ENCODE results near the gene SLC27A6. TPM values are rescaled to one million over a fixed set of nuclear protein-coding genes. Genes with fewer than 3 reads are reported as not detected.
"Not testable (repeated sequence)": the region's sequence is repeated elsewhere in the genome, so short reads cannot be mapped to it uniquely, and the experiment has no call there.

SLC27A6 gene
- total and polyA plus RNA-seq, 2 of the 13 experiments (the other 11 are each of a cell fraction or from before 2014, with no cell fraction given) = not detected

DNA sequence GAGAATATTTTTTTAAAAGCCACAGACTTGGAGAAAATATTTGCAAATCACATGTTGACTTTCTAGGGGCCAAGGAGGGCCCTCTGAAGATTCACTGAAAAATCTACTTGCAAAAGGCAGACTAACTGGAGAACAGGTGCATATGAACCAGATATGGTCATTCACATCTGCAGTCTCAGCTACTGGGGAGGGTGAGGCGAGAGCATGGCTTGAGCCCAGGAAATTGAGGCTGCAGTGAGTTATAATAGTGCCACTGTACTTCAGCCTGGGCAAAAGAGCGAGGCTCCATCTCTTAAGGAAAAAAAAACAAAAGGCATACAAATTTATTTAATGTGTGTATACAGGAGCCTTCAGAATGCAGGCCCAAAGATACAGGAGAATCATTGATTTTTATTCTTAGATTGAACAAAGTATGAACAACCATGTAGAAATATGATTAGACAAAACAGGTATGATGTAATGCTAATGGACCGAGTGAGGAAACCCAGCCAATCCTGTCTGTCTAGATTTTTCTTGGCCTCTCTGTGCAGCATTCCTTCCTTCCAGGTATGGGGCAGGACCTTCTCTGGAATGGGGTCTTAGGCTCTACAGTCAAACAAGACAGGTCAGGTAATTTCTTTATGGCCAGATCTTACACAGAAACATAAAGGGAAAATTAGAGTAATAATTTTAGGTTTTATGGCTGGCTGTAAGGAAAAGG is 15.3 kb upstream of the SLC27A6 start:
- Histone ChIP-seq H3K9me3 (ENCODE audit: low read length) (no peaks in the 10 kb centered on the region), H3K4me3 (replicated peaks in 1 of 3; ENCODE audit: insufficient read depth in 1 of 3, low read depth in 2 of 3, low read length in 3 of 3) (no peak overlapping the region), H3K9ac (ENCODE audit: insufficient read depth, low read depth, low read length) (no peak overlapping the region), H4K20me1 (ENCODE audit: insufficient read depth, low read length) (no peaks in the 10 kb centered on the region), H3K27me3 (ENCODE audit: control insufficient read depth in 1 of 2, insufficient read depth in 2 of 2, low read length in 2 of 2) (no peaks in the 10 kb centered on the region), H3K36me3 (replicated peaks in 1 of 2; ENCODE audit: control insufficient read depth in 1 of 2, insufficient read depth in 2 of 2, low read length in 2 of 2) (no peaks in the 10 kb centered on the region), H3K27ac (ENCODE audit: extremely low read length, insufficient read depth, low read length) (no peak overlapping the region), H3K4me1 (ENCODE audit: insufficient read depth, low read length) (no peaks in the 10 kb centered on the region), H3K79me2 (ENCODE audit: insufficient read depth, low read length) (no peaks in the 10 kb centered on the region), H2AFZ (ENCODE audit: low read length) (no peak overlapping the region), H3K4me2 (ENCODE audit: low read depth, low read length) (no peak overlapping the region)
- intact Hi-C loops (cut with micrococcal nuclease; ENCODE audit: unreplicated experiment) = no loop called here
- no TSS peak for BruUV-seq (replicated peaks)
- no peak for DNase-seq (ENCODE audit: low spot score)
- 0% methylated on average over 3 of the region's 3 CpGs for WGBS (ENCODE audit: low lambda C conversion rate)
- ATAC-seq = no peak
- CTCF ChIA-PET (ENCODE audit: low intra/inter-chr PET ratio, low total read pairs) = no interaction called here
- FAIRE-seq = no peak
- TF ChIP-seq ATF6 (CRISPR knock-in tag; conservative IDR thresholded peaks at IDR 0.05) (no peak), CCAR2 (optimal IDR thresholded peaks at IDR 0.05; ENCODE audit: low read depth, low read length) (no peak), HOXA7 (CRISPR knock-in tag; IDR thresholded peaks at IDR 0.05) (no peak), NPAS2 (CRISPR knock-in tag; IDR thresholded peaks at IDR 0.05; ENCODE audit: borderline replicate concordance) (no peak)
- TF ChIP-seq, protein P1, sequence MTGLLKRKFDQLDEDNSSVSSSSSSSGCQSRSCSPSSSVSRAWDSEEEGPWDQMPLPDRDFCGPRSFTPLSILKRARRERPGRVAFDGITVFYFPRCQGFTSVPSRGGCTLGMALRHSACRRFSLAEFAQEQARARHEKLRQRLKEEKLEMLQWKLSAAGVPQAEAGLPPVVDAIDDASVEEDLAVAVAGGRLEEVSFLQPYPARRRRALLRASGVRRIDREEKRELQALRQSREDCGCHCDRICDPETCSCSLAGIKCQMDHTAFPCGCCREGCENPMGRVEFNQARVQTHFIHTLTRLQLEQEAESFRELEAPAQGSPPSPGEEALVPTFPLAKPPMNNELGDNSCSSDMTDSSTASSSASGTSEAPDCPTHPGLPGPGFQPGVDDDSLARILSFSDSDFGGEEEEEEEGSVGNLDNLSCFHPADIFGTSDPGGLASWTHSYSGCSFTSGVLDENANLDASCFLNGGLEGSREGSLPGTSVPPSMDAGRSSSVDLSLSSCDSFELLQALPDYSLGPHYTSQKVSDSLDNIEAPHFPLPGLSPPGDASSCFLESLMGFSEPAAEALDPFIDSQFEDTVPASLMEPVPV (CRISPR knock-in tag; IDR thresholded peaks at IDR 0.05) = no peak
- TF ChIP-seq, protein P2, sequence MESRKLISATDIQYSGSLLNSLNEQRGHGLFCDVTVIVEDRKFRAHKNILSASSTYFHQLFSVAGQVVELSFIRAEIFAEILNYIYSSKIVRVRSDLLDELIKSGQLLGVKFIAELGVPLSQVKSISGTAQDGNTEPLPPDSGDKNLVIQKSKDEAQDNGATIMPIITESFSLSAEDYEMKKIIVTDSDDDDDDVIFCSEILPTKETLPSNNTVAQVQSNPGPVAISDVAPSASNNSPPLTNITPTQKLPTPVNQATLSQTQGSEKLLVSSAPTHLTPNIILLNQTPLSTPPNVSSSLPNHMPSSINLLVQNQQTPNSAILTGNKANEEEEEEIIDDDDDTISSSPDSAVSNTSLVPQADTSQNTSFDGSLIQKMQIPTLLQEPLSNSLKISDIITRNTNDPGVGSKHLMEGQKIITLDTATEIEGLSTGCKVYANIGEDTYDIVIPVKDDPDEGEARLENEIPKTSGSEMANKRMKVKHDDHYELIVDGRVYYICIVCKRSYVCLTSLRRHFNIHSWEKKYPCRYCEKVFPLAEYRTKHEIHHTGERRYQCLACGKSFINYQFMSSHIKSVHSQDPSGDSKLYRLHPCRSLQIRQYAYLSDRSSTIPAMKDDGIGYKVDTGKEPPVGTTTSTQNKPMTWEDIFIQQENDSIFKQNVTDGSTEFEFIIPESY (CRISPR knock-in tag; IDR thresholded peaks at IDR 0.05) = no peak
- POLR2A ChIA-PET = no interaction called here
- in situ Hi-C loops (cut with HindIII; ENCODE audit: extremely low pct_ligation_motif_present, low pct_unique_long_range_greater_than_20kb) = no loop called here

DNA sequence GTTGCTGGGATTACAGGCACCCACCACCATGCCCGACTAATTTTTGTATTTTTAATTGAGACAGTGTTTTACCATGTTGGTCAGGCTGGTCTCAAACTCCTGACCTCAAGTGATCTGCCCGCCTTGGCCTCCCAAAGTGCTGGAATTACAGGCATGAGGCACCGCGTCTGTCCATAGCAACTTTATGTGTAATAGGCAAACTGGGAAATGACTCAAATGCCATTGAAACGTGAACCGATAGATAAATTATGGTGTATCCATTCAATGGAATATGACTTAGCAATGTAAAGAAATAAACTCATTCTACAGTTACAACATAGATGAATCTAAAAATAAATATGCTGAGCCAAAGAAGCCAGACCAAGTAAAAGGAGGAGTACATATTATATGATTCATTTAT is 14.0 kb upstream of the SLC27A6 start:
- FAIRE-seq; H3K4me2 ChIP-seq (ENCODE audit: low read depth, low read length); ATAC-seq; H3K79me2 ChIP-seq (ENCODE audit: insufficient read depth, low read length); H3K4me1 ChIP-seq (ENCODE audit: insufficient read depth, low read length); H3K27me3 ChIP-seq (ENCODE audit: control insufficient read depth in 1 of 2, insufficient read depth in 2 of 2, low read length in 2 of 2); DNase-seq (ENCODE audit: low spot score); CTCF ChIA-PET (ENCODE audit: low intra/inter-chr PET ratio, low total read pairs); H3K9me3 ChIP-seq (ENCODE audit: low read length); H3K36me3 ChIP-seq (replicated peaks in 1 of 2; ENCODE audit: control insufficient read depth in 1 of 2, insufficient read depth in 2 of 2, low read length in 2 of 2); POLR2A ChIA-PET; H3K4me3 ChIP-seq (replicated peaks in 1 of 3; ENCODE audit: insufficient read depth in 1 of 3, low read depth in 2 of 3, low read length in 3 of 3); H2AFZ ChIP-seq (ENCODE audit: low read length); in situ Hi-C loops (cut with HindIII; ENCODE audit: extremely low pct_ligation_motif_present, low pct_unique_long_range_greater_than_20kb); H3K27ac ChIP-seq (ENCODE audit: extremely low read length, insufficient read depth, low read length); H4K20me1 ChIP-seq (ENCODE audit: insufficient read depth, low read length); BruUV-seq (replicated peaks); intact Hi-C loops (cut with micrococcal nuclease; ENCODE audit: unreplicated experiment); H3K9ac ChIP-seq (ENCODE audit: insufficient read depth, low read depth, low read length): not testable (repeated sequence)
- 45% methylated on average over 6 of the region's 6 CpGs for WGBS (ENCODE audit: low lambda C conversion rate)
